Mammary epithelial cell (primary cell): ENCODE results near the gene RSBN1L.

Experiments
- CTCF ChIP-seq, 2 donors: IDR thresholded peaks in 1 of 2; conservative IDR thresholded peaks in 1 of 2; 2 replicates each; pipeline ENCODE4 v1.5.1; 2011 to 2012; ENCODE audit warnings: inconsistent platforms in 2 of 2, low read length in 2 of 2, mild to moderate bottlenecking in 2 of 2, control low read depth in 1 of 2, low read depth in 1 of 2; ENCODE audit not compliant: insufficient read depth in 1 of 2; ENCODE audit errors: extremely low read depth in 1 of 2
- EZH2 ChIP-seq: IDR thresholded peaks from 2 replicates; pipeline ENCODE4 v1.6.1; 2012; ENCODE audit warnings: low read length, inconsistent platforms, borderline replicate concordance

- no peak for TF ChIP-seq CTCF (conservative IDR thresholded peaks at IDR 0.05 in 1 of 2, IDR thresholded peaks at IDR 0.05 in 1 of 2; ENCODE audit: extremely low read depth in 1 of 2, insufficient read depth in 1 of 2, low read depth in 1 of 2, low read length in 2 of 2)
- no peak for TF ChIP-seq EZH2
Observed at GRCh38 chr7:77714195-77714594, 17.9 kb downstream of the RSBN1L start.
